GM18519 (cell line): ENCODE results near the gene ANKRD34A.

ENCODE experiments used
- ATAC-seq: cut with Tn5 transposase; IDR thresholded peaks from one replicate; pipeline ENCODE4 v1.9.1; 2021; ENCODE audit warnings: mild to moderate bottlenecking, moderate library complexity; ENCODE audit not compliant: unreplicated experiment, low FRiP score

Gene ANKRD34A

GRCh38 chr1:145916745-145917144, 47.6 kb downstream of the ANKRD34A start:
- ATAC-seq = no peak

GRCh38 chr1:145912128-145912641, 52.2 kb downstream of the ANKRD34A start:
- no peak for ATAC-seq
